IPS-15b (cell line): ENCODE data around the gene MEIOSIN.
"Not testable (repeated sequence)": the region's sequence is repeated elsewhere in the genome, so short reads cannot be mapped to it uniquely, and the experiment has no call there.

Source experiments
- H3K27me3 ChIP-seq: one replicate; pipeline ENCODE4 v1.6.1; 2013; ENCODE audit warnings: low read length; ENCODE audit not compliant: control insufficient read depth, insufficient read depth
- H3K36me3 ChIP-seq: one replicate; pipeline ENCODE4 v1.6.1; 2013; ENCODE audit warnings: low read length; ENCODE audit not compliant: control insufficient read depth, insufficient read depth
- H3K4me1 ChIP-seq: one replicate; pipeline ENCODE4 v1.6.1; 2013; ENCODE audit warnings: mild to moderate bottlenecking, low read length; ENCODE audit not compliant: control insufficient read depth, insufficient read depth
- H3K4me3 ChIP-seq: one replicate; pipeline ENCODE4 v1.5.1; 2013; ENCODE audit warnings: low read depth, low read length
- H3K9ac ChIP-seq: one replicate; pipeline ENCODE4 v1.6.1; 2013; ENCODE audit warnings: low read depth, mild to moderate bottlenecking, low read length
- H3K9me3 ChIP-seq: one replicate; pipeline ENCODE4 v1.6.1; 2013; ENCODE audit warnings: mild to moderate bottlenecking, low read length; ENCODE audit not compliant: control insufficient read depth, insufficient read depth

MEIOSIN gene

DNA sequence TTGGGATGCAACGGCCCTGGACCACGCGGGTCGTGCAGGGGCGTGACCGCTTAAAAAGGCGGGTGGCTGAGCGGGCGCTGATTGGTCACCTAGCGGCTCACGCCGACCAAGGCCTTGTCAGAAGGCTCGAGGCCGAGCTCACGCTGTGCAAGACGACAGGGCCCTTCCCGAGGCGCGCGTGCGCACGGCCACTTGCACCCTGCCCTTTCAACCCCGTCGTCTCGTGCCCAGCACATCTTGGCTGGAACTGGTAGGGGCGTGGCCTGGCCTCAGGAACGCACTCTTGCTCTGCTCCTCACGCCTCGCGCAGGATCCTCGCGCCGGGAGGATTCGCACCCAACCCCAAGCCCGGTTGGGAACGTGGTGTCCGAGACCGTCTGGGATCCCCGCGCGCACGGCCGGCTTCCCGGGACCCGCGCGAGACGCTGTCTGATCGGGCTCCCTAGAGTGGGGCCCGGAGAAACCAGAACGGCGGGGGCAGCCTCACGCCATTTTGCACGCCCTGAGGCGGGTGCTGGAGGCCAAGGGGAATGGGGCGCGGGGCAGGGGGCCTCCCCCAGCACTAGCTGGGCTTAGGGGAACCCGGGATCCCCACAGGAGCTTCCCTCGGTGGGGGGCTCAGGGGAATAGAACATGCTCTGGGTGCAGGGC lies at the start of gene MEIOSIN:
Gene MEIOSIN, plus strand, starts transcription at position 280 of the 651 bp plus-strand sequence. CDS start 1,938 bp downstream, outside the sequence.
- Histone ChIP-seq H3K4me3 (no peak within 1 kb of the TSS), H3K9me3 (no peaks in the 10 kb centered on the region), H3K9ac (no peak within 1 kb of the TSS), H3K27me3 (no peaks in the 10 kb centered on the region), H3K4me1 (peaks cover 8% of the 10 kb centered on the region), H3K36me3 (no peaks in the 10 kb centered on the region)

DNA sequence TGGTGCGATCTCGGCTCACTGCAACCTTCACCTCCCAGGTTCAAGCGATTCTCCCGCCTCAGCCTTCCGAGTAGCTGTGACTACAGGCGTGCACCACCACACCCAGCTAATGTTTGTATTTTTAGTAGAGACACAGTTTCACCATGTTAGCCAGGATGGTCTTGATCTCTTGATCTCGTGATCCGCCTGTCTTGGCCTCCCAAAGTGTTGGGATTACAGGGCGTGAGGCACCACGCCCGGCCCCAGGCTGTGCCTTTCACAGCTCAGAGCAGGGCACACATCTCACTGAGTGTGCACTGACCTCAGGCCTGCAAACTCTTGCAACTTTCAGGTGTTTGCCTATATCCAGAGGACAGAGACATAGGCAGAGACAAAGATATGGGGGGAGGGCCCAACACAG lies 48.2 kb upstream of the MEIOSIN start:
- H3K9ac ChIP-seq, H3K27me3 ChIP-seq, H3K9me3 ChIP-seq, H3K4me3 ChIP-seq, H3K4me1 ChIP-seq: not testable (repeated sequence)
- H3K36me3 ChIP-seq = peaks cover 36% of the 10 kb centered on the region

GRCh38 chr19:45687599-45687998 lies 45.6 kb upstream of the MEIOSIN start:
- Histone ChIP-seq H3K9ac (no peak overlapping the region), H3K4me1 (no peaks in the 10 kb centered on the region), H3K36me3 (peaks cover 39% of the 10 kb centered on the region), H3K27me3 (no peaks in the 10 kb centered on the region), H3K4me3 (no peak overlapping the region), H3K9me3 (no peaks in the 10 kb centered on the region)

GRCh38 chr19:45691516-45692186 lies 41.6 kb upstream of the MEIOSIN start, which contains the start of gene SNRPD2:
TSS of gene SNRPD2 (minus strand) at chr19:45691953. CDS start at chr19:45691888, 65 bp downstream.
- Histone ChIP-seq H3K27me3 (no peaks in the 10 kb centered on the region), H3K36me3 (peaks cover 35% of the 10 kb centered on the region), H3K9ac (peak within 1 kb of the TSS; percentile 87)

GRCh38 chr19:45692187-45693105 lies 40.8 kb upstream of the MEIOSIN start, which contains the start of gene QPCTL:
TSS of gene QPCTL (plus strand) at chr19:45692666. CDS start at chr19:45692704, 38 bp downstream.
- Histone ChIP-seq H3K36me3 (peaks cover 35% of the 10 kb centered on the region), H3K9me3 (no peaks in the 10 kb centered on the region), H3K27me3 (no peaks in the 10 kb centered on the region), H3K4me3 (peak within 1 kb of the TSS; percentile 94), H3K9ac (peak within 1 kb of the TSS; percentile 87), H3K4me1 (peaks cover 2% of the 10 kb centered on the region)

More at GRCh38 chr19:45691516-45692186, 41.6 kb upstream of the MEIOSIN start, which contains the start of gene SNRPD2:
- no peaks in the 10 kb centered on the region for H3K9me3 ChIP-seq
- H3K4me3 ChIP-seq = peak within 1 kb of the TSS; percentile 94
- peaks cover 2% of the 10 kb centered on the region for H3K4me1 ChIP-seq

DNA sequence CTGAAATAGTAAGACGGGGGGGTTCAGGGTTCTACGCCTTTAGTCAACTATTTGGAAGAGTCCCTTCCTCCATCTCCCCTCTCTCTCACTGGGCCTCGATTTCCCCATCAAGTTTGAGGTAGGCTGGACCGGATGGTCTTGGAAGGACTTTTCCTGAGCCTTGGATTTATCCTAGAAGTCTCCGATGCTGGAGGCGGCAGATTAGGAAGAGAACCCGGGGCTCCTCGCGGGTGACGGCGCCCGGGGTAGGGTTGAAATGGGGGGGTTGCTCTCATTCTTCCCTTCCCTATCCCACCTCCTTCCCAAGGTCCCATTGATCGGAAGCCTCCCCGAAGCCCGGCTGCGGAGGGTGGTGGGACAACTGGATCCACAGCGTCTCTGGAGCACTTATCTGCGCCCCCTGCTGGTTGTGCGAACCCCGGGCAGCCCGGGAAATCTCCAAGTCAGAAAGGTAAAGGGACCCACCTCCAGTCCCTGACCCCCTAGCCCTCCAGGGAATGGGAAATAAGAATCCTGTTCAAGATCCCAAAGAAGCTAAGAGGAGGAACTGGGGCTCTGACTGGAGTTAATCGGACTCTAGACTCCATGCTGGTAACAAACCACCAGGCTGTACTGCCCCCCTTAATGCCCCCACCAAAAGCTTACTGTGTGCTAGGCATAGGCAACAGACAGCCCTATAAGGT lies 40.0 kb upstream of the MEIOSIN start:
- Histone ChIP-seq H3K4me3 (peak overlapping the region; percentile 94), H3K9me3 (no peaks in the 10 kb centered on the region), H3K9ac (peak overlapping the region; percentile 79), H3K27me3 (no peaks in the 10 kb centered on the region), H3K4me1 (peaks cover 2% of the 10 kb centered on the region), H3K36me3 (peaks cover 31% of the 10 kb centered on the region)

DNA sequence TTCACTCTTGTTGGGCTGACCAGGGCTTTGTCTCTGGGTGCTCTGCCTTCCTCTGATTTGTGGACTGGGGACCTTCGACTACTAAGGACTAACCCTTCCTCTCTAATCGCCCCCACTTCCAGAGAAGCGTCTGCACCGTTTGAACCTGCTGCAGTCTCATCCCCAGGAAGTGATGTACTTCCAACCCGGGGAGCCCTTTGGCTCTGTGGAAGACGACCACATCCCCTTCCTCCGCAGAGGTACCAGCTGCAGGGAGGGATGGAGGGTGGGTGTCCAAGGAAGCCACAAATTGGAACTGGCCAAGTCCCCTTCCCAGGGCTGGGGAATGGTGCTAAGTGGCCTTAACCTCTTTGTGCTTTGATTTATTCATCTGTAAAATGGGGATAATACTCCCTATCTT lies 31.6 kb upstream of the MEIOSIN start:
- H3K36me3 ChIP-seq = peaks cover 26% of the 10 kb centered on the region
- no peaks in the 10 kb centered on the region for H3K9me3 ChIP-seq
- no peaks in the 10 kb centered on the region for H3K4me1 ChIP-seq
- no peak overlapping the region for H3K9ac ChIP-seq
- no peaks in the 10 kb centered on the region for H3K27me3 ChIP-seq
- H3K4me3 ChIP-seq = no peak overlapping the region

DNA sequence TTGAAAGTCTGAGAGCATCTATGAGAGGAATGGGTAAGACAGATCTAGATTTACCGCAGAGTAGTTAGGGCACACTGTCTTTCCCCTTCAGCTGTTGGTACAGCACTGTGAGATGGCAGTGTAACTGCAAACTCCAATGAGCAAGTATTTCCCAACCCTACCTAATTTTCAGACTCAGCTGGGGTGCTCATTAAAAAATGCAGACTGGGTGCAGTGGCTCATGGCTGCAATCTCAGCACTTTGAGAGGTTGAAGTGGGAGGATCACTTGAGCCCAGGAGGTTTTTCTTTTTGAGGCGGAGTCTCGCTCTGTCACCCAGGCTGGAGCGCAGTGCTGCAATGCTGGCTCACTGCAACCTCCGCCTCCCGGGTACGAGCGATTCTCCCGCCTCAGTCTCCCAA lies 28.1 kb upstream of the MEIOSIN start:
- no peak overlapping the region for H3K9ac ChIP-seq
- peaks cover 19% of the 10 kb centered on the region for H3K36me3 ChIP-seq
- no peaks in the 10 kb centered on the region for H3K27me3 ChIP-seq
- no peaks in the 10 kb centered on the region for H3K4me1 ChIP-seq
- H3K9me3 ChIP-seq = no peaks in the 10 kb centered on the region
- no peak overlapping the region for H3K4me3 ChIP-seq

DNA sequence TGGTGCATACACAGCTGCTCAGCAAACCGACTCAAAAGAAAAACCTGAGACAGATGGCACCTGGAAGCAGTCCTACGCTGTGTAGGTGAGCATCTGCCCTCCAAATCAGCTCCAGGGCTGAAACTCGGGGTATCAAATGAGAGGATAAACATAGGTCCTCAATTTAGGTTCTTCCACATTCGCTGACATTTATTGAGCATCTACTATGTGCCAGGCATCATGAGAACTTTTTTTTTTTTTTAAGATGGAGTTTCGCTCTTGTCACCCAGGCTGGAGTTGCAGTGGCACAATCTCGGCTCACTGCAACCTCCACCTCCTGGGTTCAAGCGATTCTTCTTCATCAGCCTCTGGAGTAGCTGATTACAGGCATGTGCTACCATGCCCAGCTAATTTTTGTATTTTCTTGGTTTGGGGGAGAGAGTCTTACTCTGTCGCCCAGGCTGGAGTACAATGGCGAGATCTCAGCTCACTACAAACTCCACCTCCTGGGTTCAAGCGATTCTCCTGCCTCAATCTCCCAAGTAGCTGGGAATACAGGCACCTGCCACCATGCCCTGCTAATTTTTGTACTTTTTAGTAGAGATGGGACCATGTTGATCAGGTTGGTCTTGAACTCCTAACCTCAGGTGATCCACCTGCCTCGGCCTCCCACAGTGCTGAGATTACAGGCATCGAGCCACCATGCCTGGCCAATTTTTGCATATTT lies 27.4 kb upstream of the MEIOSIN start:
- peaks cover 19% of the 10 kb centered on the region for H3K36me3 ChIP-seq
- H3K9me3 ChIP-seq = no peaks in the 10 kb centered on the region
- H3K4me3 ChIP-seq = no peak overlapping the region

DNA sequence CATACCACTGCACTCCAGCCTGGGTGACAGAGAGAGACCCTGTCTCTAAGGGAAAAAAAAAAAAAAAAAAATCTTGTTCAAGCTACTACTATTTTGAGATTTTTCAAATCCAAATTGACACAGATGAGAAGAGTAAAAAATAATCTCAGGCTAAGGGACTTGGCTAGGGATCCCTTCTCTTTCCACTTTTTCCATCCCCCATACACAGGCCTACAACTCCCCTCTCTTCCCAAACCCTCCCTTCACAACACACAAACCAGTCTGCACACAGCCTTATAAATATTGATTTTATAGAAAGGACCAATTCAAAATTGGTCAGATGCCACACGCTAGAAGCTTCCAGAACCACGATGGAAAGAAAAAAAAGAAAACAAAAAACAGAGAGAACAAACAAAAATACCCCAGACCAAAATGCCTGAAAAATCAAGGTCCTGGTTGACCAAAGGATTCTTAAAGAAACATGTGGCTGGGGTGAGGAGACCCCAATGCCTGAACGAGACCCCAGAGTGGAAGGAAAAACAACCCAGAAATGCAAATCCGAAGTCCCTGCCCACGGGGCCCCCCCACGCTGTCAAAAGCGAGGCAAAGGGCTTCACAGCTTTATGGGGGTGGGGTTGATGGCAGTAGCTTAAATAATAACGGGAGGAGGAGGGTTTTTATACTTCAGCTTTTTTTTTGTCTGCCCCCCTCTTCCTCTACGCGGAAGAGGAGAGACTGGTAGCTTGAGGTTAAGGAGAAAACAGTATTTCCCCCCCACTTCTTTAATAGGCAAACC lies 22.7 kb upstream of the MEIOSIN start:
- H3K4me3 ChIP-seq = no peak overlapping the region
- no peak overlapping the region for H3K9ac ChIP-seq
- peaks cover 15% of the 10 kb centered on the region for H3K36me3 ChIP-seq
- no peaks in the 10 kb centered on the region for H3K9me3 ChIP-seq
- H3K27me3 ChIP-seq = no peaks in the 10 kb centered on the region
- no peaks in the 10 kb centered on the region for H3K4me1 ChIP-seq

More for the DNA sequence above, 27.4 kb upstream of the MEIOSIN start:
- H3K4me1 ChIP-seq = no peaks in the 10 kb centered on the region
- no peaks in the 10 kb centered on the region for H3K27me3 ChIP-seq
- no peak overlapping the region for H3K9ac ChIP-seq
